Stimulated activated CD4-positive, alpha-beta T cell treated with anti-CD3 and anti-CD28 coated beads, Interleukin-2, amount 100 ng/mL, for 4 hours (primary cell): ENCODE data around the gene TLK2.
"Not testable (repeated sequence)": the region's sequence is repeated elsewhere in the genome, so short reads cannot be mapped to it uniquely, and the experiment has no call there.

Experiments
- DNase-seq: peaks from one replicate; pipeline ENCODE4 v3.0.0-alpha.2; 2020; ENCODE audit warnings: low read depth

The TLK2 gene

DNA sequence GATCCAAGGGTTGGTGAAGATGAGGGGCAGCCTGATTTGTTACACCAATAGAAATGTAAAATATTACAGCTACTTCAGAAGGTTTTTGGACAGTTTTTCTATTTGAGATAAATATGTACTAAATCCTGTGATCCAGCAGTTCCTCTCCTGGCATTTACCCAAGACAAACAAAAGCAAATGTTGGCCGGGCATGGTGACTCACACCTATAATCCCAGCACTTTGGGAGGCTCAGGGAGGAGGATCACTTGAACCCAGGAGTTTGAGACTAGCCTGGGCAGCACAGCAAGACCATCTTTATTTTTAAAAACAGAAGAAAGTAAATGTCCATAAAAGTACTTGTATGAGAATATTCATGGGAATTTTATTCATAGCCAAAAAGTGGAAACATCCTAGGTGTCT lies 84.0 kb downstream of the TLK2 start:
- no peak for DNase-seq

DNA sequence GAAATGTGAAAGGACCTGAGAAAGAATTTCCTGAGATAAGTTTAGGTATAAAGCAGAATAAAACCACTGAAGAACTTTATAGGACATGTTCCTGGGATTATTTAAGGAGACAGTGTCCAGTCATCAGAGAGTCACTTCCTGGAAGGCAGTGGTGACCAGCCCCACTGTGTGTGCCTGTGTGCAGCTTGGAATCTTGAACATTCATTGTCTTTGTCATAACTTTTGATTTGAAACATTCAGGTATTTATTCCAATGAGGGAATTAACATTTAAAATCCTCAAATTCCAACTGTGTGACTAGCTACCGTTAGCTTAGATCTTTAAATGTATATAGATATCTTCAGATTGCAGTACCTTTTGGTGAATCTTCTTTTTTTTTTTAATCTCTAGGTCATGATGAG lies 87.2 kb downstream of the TLK2 start:
- no peak for DNase-seq

DNA sequence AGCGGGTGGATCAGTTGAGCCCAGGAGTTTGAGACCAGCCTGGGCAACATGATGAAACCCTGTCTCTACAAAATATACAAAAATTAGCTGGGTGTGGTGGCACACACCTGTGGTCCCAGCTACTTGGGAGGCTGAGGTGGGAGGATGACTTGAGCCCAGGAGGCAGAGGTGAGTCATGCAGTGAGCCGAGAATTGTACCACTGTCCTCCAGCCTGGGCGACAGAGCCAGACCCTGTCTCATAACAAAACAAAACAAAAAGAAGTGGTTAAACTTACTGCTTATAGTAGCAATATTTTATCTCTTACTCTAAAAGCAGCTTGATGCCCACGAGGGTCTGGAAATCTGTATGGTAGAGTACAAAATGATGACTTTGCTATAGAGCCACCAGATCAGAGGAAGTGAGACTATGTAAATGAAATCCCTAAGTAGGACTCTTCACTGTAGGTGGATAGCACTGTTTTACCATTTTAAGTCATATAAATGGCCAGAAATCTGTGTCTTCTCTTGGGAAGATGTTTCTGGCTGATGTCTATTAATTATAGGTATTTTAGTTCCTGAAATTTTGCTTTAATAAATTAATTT lies 88.5 kb downstream of the TLK2 start:
- no peak for DNase-seq

DNA sequence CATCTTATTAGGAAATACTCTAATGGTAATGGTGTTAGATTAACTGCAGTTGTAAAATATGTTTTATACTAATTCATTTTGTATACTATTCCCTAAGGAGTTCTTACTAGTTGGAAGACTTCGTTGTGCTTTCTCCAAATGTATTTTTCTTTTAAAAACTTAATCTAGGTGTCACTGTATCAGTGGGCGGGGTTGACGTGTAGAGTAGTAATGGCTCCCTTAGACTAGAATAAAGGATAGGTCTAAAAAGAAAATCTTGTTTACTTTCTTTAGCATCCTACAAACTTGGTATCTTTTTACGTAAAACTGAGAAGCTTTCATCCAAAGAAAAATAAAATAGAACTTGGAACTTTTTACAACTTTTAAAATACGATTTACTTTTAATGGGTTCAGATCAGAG lies 93.9 kb downstream of the TLK2 start:
- no peak for DNase-seq

DNA sequence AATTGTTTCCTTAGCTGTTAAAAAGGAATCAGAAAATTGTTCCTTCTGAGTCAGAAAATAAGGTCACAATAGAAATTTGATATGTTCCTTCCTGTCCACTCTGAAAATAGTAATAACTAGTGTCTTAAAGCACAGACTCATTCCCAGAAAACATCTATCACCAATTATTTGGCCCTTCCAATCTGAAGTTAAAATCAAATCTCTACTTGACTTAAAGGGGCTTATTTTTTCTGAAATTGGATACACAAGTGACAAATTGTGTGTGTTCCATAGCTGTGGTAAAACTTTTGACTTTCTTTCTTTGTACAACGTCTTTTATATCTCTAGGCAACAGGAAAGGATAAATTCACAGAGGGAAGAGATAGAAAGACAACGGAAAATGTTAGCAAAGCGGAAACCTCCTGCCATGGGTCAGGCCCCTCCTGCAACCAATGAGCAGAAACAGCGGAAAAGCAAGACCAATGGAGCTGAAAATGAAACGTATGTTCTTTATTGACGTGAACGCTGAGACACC lies 94.3 kb downstream of the TLK2 start:
- DNase-seq, result no peak

DNA sequence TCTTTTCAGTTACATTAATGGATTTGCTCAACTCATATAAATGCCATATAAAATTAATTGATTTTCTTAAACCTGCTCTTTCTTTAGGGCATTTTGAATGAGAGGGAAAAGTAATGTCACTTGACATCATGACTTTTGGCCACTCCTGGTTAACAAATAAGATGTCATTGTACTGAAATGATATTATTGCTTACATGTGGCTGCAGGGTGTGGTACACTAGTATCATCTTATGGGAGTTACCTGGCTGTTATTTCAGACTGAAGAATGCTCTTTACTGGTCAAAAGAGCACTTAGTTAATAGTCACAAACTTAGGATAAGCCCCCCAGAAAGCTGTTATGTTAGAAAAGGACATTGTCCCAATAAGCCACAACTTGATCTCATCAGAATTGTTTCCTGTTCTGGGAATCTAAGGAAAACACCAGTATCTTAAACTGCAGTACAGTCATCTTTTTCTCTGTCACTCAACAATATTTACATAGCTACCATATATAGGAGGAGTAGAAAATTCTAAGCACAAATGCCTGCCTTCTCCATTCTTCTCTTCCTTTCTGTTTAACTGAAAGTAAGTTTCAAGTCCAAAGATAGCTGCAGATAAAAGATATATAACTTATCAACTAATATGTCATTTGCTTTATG lies 95.0 kb downstream of the TLK2 start:
- DNase-seq, result no peak

DNA sequence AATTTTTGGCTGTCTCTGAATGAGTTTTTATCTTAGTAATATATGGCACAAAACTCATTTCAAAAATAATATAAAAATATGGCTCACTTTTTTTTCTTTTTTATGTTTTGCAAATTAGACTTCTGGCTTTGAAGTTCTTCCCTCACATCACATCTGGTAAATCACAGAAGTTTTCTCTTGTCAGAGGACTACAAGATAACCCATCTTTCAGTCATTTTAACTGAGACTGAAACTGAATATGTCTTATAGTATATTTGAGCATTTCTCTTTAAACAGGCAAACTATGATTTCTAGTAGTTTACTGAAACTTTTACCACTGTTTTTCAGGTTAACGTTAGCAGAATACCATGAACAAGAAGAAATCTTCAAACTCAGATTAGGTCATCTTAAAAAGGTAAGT lies 97.8 kb downstream of the TLK2 start:
- no peak for DNase-seq

DNA sequence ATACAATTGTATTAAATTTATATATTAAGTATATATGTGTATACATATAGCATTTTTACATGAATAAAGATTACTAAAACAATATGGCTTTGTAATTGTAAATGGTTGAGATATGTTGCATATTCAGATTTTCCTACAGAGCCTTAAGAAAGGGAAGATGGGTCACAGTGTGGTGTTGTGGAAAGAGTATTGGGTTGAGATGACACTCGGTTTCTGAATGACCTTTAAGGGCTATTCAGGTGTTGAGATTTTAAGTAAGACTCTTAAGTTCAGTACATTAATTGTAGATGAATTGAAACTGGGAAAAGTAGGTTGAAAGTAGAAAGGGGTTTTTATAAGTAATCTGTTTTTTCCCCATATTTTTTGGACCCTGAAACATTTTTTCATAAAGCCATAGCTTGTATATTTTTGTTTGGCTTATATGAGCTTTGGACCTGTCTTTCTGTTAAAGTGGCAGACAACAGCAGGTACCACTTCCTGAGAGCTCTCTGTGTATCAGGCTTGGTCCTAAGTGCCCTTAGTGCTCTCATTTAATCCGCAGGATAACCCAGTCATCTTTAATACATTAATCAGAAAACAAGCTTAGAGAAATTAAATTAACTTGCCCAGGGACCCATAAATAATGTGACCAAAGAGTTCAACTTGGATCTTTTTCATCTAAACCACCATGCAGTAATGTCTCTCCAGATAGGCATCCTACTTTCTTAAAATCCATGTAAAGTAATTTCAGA lies 100.3 kb downstream of the TLK2 start:
- DNase-seq, result no peak

DNA sequence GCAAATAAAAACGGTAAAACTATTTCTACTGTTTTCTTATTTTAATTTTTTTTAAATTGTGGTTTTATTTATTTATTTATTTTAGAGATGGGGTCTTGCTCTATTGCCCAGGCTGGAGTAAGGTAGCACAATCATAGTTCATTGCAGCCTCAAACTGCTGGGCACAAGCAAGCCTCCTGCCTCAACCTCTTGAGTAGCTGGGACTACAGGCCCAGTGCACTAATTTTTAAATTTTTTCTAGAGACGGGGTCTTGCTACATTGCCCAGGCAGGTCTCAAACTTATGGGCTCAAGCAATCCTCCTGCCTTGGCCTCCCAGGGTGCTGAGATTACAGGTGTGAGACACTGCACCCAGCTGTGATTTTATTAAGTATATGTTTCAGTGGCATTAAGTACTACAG lies 102.3 kb downstream of the TLK2 start:
- DNase-seq, result no peak

DNA sequence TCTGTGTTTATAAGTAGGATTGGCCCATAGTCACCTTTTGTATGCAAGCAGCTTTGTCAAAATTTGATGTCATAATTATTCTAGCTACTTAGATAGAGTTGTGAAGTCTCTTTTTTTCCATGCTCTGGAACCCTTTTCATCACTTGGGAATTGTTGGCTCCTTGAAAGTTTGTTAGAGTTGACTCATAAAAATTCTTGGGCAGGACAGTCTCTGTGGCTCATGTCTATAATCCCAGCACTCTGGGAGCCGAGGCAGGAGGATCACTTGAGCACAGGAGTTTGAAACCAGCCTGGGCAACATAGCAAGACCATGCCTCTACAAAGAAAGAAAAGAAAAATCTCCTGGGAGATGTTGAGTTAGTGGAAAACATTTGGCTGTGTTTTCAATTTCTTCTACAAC lies 103.1 kb downstream of the TLK2 start:
- no peak for DNase-seq

DNA sequence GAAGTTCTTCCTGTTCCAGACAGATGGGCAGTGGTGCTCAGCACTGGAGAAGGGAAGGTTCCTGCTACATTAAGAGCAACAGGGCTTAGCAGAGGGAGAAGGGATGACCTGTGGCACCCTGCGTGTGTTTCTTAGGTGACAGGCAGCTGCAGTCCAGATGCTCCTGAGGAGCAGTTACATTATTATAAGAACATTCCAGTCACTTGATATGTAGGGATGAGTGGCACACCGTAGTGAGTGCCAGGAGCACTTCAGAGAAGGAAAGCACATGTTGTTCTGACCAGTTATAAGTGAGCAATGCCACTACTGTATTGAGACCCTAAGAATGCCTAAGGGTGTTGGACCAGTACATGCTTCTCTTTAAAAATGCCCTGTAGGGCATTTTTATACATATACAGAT lies 108.9 kb downstream of the TLK2 start:
- DNase-seq, result no peak

DNA sequence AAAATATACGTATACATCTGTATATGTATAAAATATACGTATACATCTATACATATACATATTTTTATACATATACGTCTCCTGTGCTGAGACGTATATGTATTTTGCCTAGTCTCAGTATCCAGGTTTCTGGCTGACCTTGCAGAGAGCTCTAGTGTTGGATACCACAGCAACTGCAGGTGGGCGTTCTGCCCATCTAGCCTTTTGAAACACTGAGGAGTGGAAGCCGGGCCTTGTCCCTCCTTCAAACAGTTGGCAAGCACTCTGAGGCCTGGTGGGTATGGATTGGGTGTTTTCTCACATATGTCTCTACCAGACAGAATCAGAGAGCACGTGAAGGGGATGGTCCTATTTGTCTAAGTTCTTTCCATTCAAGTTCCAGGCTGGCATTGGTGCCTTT lies 109.5 kb downstream of the TLK2 start:
- no peak for DNase-seq

DNA sequence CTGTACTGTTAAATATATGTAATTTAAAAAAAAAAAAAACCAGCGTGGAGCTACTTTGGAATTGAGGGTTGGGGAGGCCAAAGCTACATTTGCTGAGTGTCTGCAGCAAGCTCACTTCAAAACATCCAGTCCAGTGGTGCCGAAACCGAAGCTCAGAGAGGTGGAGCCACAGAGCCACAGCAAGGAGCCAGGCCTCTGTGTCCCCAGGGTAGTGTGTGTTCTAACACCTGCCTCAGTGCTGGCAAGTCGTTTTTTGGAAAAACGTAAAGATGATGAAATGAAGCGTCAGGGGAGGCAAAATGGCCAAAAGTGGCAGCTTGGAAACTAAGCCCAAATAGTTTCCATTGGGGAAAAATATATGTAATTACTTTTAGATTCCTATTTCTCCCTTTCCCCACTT lies 112.7 kb downstream of the TLK2 start:
- DNase-seq, result no peak

DNA sequence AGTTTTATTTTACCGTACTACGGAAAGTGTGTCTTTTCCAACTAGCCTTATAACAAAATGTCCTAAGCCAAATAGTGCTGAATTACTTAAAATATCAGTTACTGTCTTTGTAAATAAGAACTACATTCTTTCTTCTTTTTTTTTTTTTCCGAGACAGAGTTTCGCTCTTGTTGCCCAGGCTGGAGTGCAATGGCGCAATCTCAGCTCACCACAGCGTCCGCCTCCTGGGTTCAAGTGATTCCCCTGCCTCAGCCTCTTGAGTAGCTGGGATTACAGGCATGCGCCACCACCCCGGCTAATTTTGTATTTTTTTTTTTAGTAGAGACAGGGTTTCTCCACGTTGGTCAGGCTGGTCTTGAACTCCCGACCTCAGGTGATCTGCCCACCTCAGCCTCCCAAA lies 113.2 kb downstream of the TLK2 start:
- DNase-seq, result not testable (repeated sequence)

DNA sequence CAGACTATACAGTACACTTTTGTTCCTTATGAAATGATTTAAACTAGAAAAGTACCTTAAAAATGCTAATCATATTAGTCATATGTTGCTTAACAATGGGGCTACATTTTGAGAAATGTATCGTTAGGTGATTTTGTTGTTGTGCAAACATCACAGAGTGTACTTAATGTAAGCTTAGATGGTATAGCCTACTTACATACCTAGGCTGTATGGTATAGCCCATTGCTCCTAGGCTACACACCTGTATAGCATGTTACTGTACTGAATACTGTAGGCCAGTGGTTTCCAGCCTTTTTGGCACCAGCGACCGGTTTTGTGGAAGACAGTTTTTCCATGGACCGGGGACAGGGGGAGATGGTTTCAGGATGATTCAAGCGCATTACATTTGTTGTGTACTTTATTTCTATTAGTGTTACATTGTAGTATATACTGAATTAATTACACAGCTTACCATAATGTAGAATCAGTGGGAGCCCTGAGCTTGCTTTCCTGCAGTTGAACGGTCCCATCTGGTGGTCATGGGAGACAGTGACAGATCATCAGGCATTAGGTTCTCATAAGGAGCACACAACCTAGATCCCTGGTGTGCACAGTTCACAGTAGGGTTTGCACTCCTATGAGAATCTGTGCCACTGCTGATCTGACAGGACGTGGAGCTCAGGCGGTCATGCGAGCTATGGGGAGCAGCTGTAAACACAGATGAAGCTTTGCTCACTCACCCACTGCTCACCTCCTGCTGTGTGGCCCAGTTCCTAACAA lies 113.9 kb downstream of the TLK2 start:
- DNase-seq, result no peak

DNA sequence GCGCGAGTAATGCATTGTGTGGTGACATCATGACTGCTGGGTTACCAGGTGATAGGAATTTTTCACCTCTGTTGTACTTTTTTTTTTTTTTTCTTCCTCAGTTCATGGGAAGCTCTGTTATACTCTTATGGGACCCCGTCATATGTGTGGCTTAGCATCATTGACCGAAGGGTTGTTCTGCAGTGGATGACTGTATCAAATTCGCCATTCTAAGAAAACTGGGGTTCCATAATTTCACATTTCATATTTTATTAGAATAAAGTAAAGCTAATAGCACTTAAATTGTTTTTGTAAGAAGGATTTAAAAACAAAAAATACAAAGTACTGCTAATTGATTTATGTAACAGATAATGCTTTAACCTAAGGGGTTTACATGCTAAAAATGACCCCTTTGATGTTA lies 116.9 kb downstream of the TLK2 start:
- DNase-seq, result no peak

DNA sequence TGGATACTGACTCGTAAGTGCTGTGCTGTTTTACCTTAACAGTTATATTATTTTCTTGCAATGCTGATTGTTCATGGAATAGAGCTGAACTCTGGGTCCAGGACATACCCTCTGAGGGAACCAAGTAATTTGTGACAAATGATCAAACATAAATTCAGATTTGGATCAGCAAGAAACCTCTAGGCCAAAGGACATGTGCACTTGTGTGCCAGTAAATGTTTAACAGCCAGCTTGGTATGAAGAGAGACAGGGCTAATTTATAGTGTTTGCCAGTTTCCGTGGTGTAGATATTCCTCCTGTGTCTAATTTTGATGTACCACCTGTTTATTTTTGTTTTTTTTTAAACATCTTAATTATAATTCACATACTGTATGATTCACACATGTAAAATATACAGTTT lies 118.0 kb downstream of the TLK2 start:
- DNase-seq, result no peak

DNA sequence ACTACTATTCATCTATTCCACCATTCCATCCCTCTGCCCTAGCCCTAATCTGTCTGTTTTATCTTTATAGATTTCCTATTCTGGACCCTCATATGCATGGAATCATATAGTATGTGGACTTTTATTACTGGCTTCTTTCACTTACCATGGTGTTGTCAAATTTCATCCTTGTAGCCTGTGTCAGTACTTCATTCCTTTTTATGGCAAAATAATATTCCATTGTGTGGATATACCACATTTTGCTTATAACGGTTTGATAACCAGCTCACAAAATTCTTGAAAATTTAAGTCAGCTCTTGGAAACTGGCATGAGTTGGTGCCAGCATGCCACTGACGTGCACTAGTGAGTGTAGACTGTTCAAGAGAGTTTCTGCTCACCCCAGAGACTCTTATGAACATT lies 118.5 kb downstream of the TLK2 start:
- DNase-seq, result no peak

DNA sequence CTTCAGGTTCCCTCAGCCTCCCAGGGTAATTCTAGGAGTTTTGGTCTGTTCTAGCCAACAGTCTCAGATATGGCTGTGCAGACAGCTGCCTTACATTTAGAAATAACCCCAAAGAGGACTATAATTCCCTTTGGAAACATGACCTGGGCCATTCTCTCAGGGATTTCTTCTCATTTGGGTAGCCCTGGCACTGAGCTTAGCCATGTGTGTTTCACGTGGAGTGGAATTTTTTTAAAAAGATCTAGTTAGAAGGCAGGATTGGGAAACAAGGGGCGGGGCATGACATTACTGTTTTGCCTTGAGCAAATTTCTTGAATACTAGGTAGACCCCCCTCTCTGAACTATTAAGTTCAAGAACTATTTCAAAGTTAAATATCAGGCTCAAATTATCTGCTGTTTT lies 119.3 kb downstream of the TLK2 start:
- DNase-seq, result no peak

DNA sequence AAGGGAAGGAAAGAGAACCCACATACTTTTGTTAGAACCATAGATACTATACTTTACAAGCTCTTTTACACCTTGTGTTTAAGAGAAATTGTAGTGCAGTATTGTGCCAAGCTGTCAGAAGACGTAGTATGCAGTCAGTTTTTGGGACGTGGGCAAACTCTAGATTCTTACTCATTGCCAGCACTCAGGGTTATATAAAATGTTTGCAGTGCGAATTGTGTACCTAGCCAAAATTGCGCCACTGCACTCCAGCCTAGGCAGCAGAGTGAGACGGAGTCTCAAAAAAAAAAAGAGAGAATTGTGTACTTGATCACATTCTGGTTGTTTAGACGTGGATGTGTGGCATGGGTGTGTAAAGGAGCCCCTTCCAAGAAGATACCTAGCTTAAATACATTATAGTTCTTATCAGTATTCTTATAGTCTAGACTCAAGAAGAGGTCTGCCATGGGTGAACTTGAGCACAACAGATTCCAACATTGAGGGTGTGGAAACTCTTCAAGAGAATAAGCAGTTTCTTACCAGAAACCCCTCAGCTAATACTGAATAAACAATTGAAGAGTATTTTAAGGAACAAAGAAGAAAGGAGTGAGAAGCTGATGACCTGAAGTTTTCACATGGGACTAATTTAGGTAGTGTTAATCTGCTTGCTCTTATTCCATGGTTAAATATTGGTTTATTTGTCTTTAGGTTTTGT lies 121.5 kb downstream of the TLK2 start:
- no peak for DNase-seq

DNA sequence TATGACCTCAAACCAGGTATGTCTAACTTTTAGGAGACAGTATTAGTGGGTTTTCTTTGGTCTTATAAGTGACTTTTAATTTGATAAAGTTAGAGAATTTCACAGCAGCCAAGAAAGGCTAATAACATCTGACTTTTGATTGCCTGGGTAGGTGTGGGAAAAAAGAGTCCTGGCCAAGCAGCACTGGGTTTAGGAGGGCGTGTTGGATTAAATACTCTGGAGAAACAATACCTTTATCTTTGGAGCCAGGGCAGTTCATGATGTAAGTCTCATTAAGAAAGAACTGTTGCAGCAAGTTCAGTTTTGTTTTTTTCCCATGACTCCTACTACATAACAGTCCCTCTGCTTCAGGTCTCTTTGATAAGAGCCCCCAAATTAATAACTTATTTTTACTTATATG lies 122.2 kb downstream of the TLK2 start:
- no peak for DNase-seq

DNA sequence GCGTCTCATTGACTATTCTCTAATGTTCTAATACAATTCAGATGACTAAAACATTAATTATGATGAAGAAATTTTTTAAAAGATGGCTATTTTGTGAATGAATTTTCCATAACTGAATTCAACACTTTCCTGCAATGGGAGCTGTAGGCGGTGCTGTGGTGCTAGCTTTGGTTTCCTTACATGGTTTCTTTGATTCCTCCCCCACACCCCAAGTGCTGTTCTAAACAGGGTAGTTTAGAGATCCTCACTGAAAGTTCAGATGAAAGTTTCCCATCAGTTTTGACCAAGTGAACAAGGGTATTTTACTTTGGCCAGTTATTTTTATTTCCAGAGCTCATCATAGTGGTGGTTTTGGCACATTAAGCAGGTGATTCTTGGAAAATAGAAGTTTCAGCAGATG lies 122.8 kb downstream of the TLK2 start:
- no peak for DNase-seq
